Activated naive CD4-positive, alpha-beta T cell treated with anti-CD3 and anti-CD28 coated beads, Interleukin-2, amount 50 U/mL, for 24 hours (primary cell): ENCODE results near the gene ALX4.

Experiments
- H3K27ac Mint-ChIP-seq: one replicate; pipeline ENCODE4 v1.8.0; 2021; ENCODE audit warnings: mild to moderate bottlenecking, mixed read lengths
- H3K27me3 Mint-ChIP-seq: one replicate; pipeline ENCODE4 v1.8.0; 2021; ENCODE audit warnings: mixed read lengths
- H3K36me3 Mint-ChIP-seq: one replicate; pipeline ENCODE4 v1.8.0; 2021; ENCODE audit warnings: mixed read lengths
- H3K4me1 Mint-ChIP-seq: one replicate; pipeline ENCODE4 v1.8.0; 2021; ENCODE audit warnings: mixed read lengths
- H3K4me3 Mint-ChIP-seq: one replicate; pipeline ENCODE4 v1.8.0; 2021; ENCODE audit warnings: mild to moderate bottlenecking, mixed read lengths
- H3K9me3 Mint-ChIP-seq: one replicate; pipeline ENCODE4 v1.8.0; 2021; ENCODE audit warnings: mixed read lengths

Gene ALX4

GRCh38 chr11:44258839-44259420 is 51.0 kb downstream of the ALX4 start:
- Mint-ChIP-seq H3K4me3 (no peak overlapping the region), H3K36me3 (no peaks in the 10 kb centered on the region), H3K27ac (no peak overlapping the region), H3K9me3 (no peaks in the 10 kb centered on the region), H3K4me1 (peaks cover 5% of the 10 kb centered on the region), H3K27me3 (peaks cover 3% of the 10 kb centered on the region)

GRCh38 chr11:44258190-44258489 is 51.8 kb downstream of the ALX4 start:
- Mint-ChIP-seq H3K27me3 (peaks cover 3% of the 10 kb centered on the region), H3K27ac (no peak overlapping the region), H3K9me3 (peaks cover 2% of the 10 kb centered on the region), H3K4me1 (peaks cover 5% of the 10 kb centered on the region), H3K4me3 (no peak overlapping the region), H3K36me3 (no peaks in the 10 kb centered on the region)

- peaks cover 8% of the 10 kb centered on the region for H3K9me3 Mint-ChIP-seq
- H3K27me3 Mint-ChIP-seq, result peaks cover 3% of the 10 kb centered on the region
- H3K27ac Mint-ChIP-seq, result no peak overlapping the region
- peaks cover 4% of the 10 kb centered on the region for H3K36me3 Mint-ChIP-seq
- peaks cover 5% of the 10 kb centered on the region for H3K4me1 Mint-ChIP-seq
- H3K4me3 Mint-ChIP-seq, result no peak overlapping the region
Measured at GRCh38 chr11:44257338-44258189, 52.4 kb downstream of the ALX4 start.

- H3K9me3 Mint-ChIP-seq, result peaks cover 16% of the 10 kb centered on the region
- H3K36me3 Mint-ChIP-seq, result peaks cover 12% of the 10 kb centered on the region
- no peak overlapping the region for H3K4me3 Mint-ChIP-seq
- H3K27me3 Mint-ChIP-seq, result no peaks in the 10 kb centered on the region
- no peak overlapping the region for H3K27ac Mint-ChIP-seq
- peaks cover 5% of the 10 kb centered on the region for H3K4me1 Mint-ChIP-seq
Measured at GRCh38 chr11:44256673-44257291, 53.2 kb downstream of the ALX4 start.

- H3K9me3 Mint-ChIP-seq, result peaks cover 25% of the 10 kb centered on the region
- H3K4me3 Mint-ChIP-seq, result no peak overlapping the region
- peaks cover 5% of the 10 kb centered on the region for H3K4me1 Mint-ChIP-seq
- no peaks in the 10 kb centered on the region for H3K27me3 Mint-ChIP-seq
- peaks cover 20% of the 10 kb centered on the region for H3K36me3 Mint-ChIP-seq
- no peak overlapping the region for H3K27ac Mint-ChIP-seq
Measured at GRCh38 chr11:44255406-44256071, 54.4 kb downstream of the ALX4 start.

- peaks cover 25% of the 10 kb centered on the region for H3K9me3 Mint-ChIP-seq
- H3K27ac Mint-ChIP-seq, result no peak overlapping the region
- H3K27me3 Mint-ChIP-seq, result no peaks in the 10 kb centered on the region
- no peak overlapping the region for H3K4me3 Mint-ChIP-seq
- peaks cover 28% of the 10 kb centered on the region for H3K36me3 Mint-ChIP-seq
- H3K4me1 Mint-ChIP-seq, result peaks cover 5% of the 10 kb centered on the region
Measured at GRCh38 chr11:44252999-44253602, 56.8 kb downstream of the ALX4 start.

GRCh38 chr11:44250421-44250820 is 59.5 kb downstream of the ALX4 start:
- H3K36me3 Mint-ChIP-seq, result peaks cover 38% of the 10 kb centered on the region
- no peak overlapping the region for H3K27ac Mint-ChIP-seq
- H3K4me1 Mint-ChIP-seq, result no peaks in the 10 kb centered on the region
- no peak overlapping the region for H3K4me3 Mint-ChIP-seq
- no peaks in the 10 kb centered on the region for H3K27me3 Mint-ChIP-seq
- peaks cover 25% of the 10 kb centered on the region for H3K9me3 Mint-ChIP-seq

GRCh38 chr11:44248109-44248508 is 61.8 kb downstream of the ALX4 start:
- peaks cover 44% of the 10 kb centered on the region for H3K36me3 Mint-ChIP-seq
- H3K9me3 Mint-ChIP-seq, result peaks cover 23% of the 10 kb centered on the region
- H3K4me1 Mint-ChIP-seq, result no peaks in the 10 kb centered on the region
- H3K27me3 Mint-ChIP-seq, result no peaks in the 10 kb centered on the region
- no peak overlapping the region for H3K4me3 Mint-ChIP-seq
- no peak overlapping the region for H3K27ac Mint-ChIP-seq

GRCh38 chr11:44247508-44247907 is 62.4 kb downstream of the ALX4 start:
- H3K27ac Mint-ChIP-seq, result no peak overlapping the region
- no peak overlapping the region for H3K4me3 Mint-ChIP-seq
- H3K27me3 Mint-ChIP-seq, result no peaks in the 10 kb centered on the region
- peaks cover 17% of the 10 kb centered on the region for H3K9me3 Mint-ChIP-seq
- H3K4me1 Mint-ChIP-seq, result no peaks in the 10 kb centered on the region
- peaks cover 43% of the 10 kb centered on the region for H3K36me3 Mint-ChIP-seq

GRCh38 chr11:44246726-44247125 is 63.2 kb downstream of the ALX4 start:
- Mint-ChIP-seq H3K36me3 (peaks cover 36% of the 10 kb centered on the region), H3K4me1 (no peaks in the 10 kb centered on the region), H3K4me3 (no peak overlapping the region), H3K9me3 (peaks cover 10% of the 10 kb centered on the region), H3K27me3 (no peaks in the 10 kb centered on the region), H3K27ac (no peak overlapping the region)

- peaks cover 32% of the 10 kb centered on the region for H3K36me3 Mint-ChIP-seq
- H3K9me3 Mint-ChIP-seq, result no peaks in the 10 kb centered on the region
- H3K4me1 Mint-ChIP-seq, result no peaks in the 10 kb centered on the region
- H3K4me3 Mint-ChIP-seq, result no peak overlapping the region
- H3K27me3 Mint-ChIP-seq, result no peaks in the 10 kb centered on the region
- H3K27ac Mint-ChIP-seq, result no peak overlapping the region
Measured at GRCh38 chr11:44244639-44245310, 65.2 kb downstream of the ALX4 start.

- Mint-ChIP-seq H3K9me3 (no peaks in the 10 kb centered on the region), H3K4me3 (no peak overlapping the region), H3K27ac (no peak overlapping the region), H3K36me3 (peaks cover 29% of the 10 kb centered on the region), H3K4me1 (no peaks in the 10 kb centered on the region), H3K27me3 (no peaks in the 10 kb centered on the region)
Measured at GRCh38 chr11:44243595-44244343, 66.2 kb downstream of the ALX4 start.

GRCh38 chr11:44243086-44243485 is 66.9 kb downstream of the ALX4 start:
- H3K27me3 Mint-ChIP-seq, result no peaks in the 10 kb centered on the region
- peaks cover 30% of the 10 kb centered on the region for H3K36me3 Mint-ChIP-seq
- H3K4me1 Mint-ChIP-seq, result no peaks in the 10 kb centered on the region
- H3K4me3 Mint-ChIP-seq, result no peak overlapping the region
- no peak overlapping the region for H3K27ac Mint-ChIP-seq
- H3K9me3 Mint-ChIP-seq, result no peaks in the 10 kb centered on the region

GRCh38 chr11:44241851-44242250 is 68.1 kb downstream of the ALX4 start:
- Mint-ChIP-seq H3K9me3 (no peaks in the 10 kb centered on the region), H3K4me3 (no peak overlapping the region), H3K4me1 (no peaks in the 10 kb centered on the region), H3K27ac (no peak overlapping the region), H3K27me3 (no peaks in the 10 kb centered on the region), H3K36me3 (peaks cover 29% of the 10 kb centered on the region)
